NOMO-1 treated with DMSO at 0.1 percent for 48 hours (cell line): Measurements from ENCODE around the gene SDR42E1.

Experiments used
- DNase-seq: peaks from one replicate; lab custom pipeline; 2025; ENCODE audit not compliant: unreplicated experiment; lab: John Stamatoyannopoulos, UW

The SDR42E1 gene

DNA sequence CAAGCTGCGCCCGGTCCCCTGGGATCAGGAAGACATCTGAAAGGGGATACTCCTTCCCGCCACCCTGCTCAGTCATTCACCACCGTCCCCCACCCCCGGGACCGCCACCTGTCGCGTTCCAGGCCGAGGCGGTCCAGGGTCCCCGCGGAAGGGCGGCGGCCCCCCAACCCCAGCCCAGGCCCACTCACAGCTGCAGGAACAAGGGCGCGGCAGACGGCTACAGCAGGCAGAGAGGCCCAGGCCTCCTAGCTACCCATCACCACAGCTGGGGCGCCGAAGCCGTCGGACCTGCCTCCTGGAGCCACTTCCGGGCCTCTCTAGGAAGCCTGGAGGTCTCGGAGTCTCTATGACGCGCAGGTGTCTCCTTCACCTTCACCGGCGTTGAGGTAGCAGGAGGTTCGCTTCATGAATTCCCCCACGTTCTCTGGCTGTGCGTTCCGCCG, at the start of gene SDR42E1:
Gene SDR42E1, minus strand, starts transcription at position 272 of the 443 bp plus-strand sequence. CDS start 10,612 bp downstream, outside the sequence.
- DNase-seq: no peak

DNA sequence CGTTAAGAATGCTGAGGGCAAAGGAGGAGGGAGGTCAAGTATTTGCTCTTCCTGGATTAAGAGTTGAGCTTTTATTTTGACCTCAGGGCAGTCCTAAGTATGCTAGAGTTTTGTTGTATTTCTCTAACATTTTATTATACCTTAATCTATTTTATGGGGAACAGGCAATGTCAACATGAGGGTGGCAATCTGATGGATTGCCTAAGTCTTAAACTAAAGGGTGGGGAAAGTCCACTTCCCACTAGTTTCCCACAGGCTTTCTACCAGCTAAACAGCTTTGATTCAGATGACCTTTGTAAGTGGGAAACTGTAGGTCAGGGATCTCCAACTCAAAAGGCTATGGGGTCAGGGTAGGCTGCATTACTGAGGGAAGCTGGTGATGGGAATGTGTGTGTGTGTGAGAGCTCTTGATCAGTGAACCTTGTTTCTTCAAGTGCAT, 48.7 kb upstream of the SDR42E1 start:
- no peak for DNase-seq

DNA sequence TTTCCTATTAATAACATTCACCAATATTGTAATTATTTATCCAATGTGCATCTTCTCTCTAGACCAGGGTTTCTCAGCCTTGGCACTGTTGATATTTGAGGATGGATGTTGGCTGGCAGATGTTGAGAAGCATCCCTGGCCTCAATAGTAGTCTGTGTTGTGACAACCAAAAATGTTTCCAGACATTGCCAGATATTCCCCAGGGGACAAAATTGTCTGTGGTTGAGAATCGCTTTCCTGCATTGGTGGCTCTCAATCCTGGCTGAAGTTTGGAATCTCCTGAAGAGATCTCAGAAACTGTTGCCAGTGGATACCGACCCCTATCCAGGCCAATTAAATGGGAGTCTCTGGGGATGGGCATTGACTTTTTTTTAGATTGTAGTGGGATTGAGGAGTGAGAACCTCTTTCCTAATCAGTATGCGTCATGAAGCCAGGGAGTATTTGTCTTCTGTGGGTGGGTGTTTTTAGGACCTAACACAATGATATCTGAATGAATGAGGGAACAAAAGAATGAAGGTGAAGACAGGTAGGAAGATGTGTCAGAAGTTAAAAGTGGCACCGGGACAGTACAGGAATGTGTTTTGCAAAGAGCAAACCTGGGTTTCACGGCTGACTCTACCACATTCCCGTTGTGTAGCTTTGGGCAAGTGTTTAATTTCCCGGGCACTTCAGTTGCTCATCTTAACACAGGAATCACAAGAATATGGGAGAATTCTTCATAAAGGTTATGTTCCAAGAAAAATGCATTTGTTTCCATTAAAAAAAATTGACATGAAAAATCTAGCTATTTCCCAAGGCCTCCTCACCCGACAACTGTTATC, 48.1 kb upstream of the SDR42E1 start:
- no peak for DNase-seq

- no peak for DNase-seq
These were observed 45.3 kb upstream of the SDR42E1 start for GRCh38 chr16:82056550-82056896.

GRCh38 chr16:82055728-82056549, 44.7 kb upstream of the SDR42E1 start:
- DNase-seq: no peak

DNA sequence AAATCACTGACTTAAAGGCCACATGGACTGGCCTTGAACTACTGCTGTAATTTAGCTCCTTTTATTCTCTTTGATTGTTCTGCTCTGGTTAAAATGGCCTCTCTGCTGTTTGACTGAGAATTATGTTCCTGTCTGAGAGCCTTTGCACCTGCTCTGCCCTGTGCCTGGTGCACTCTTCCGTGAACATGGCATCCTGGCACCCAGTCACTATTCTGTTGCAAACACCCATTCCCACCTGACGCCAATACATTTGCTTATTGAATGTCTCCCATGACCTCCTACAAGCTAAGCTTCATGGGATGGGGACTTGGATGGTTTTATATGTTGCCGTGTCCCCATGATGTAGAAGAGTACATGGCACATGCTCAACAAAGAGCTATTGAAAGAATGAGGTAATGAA, 43.8 kb upstream of the SDR42E1 start:
- DNase-seq: no peak

- no peak for DNase-seq
These were observed 40.4 kb upstream of the SDR42E1 start for GRCh38 chr16:82051656-82052055.

DNA sequence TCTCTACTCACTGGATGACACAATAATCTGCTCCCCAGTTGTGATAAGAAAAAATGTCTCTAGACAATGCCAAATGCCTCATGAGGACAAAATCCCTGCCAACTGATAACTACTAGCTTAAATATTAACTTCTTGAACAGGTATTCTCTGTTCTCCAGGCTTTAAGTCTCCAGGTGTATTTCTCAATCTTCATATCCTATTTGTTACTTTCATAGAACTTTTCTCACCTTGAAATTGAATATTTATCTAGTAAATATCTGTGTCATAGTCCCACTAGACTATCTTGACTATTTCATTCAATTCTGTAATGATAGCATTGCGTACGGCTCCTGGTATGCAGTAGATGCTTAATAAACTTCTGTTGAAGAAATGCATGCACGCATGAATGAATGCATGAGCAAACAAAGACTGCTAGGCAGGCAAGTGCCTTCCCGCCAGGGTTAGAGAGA, 39.7 kb upstream of the SDR42E1 start:
- DNase-seq: no peak

GRCh38 chr16:82050506-82050905, 39.2 kb upstream of the SDR42E1 start:
- DNase-seq: no peak

DNA sequence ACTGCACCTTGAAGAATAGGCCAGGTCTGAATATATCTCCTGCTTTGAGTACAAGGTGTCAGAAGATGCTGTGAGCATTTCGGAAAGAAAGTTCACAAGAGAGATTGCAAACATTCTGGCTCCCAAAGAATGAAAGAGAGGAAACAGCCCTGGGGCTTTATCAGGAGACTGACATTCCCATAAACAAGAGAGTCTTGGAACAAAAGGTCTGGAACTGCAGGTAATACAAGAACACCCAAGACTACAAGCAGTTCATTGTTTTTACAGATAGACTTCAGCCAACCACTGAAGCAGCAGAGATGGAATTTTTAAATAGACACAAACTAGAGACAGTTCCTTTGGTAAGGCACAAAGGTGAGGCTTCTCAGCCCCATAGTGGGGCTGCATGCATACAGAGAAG, 38.2 kb upstream of the SDR42E1 start:
- DNase-seq: no peak

- no peak for DNase-seq
These were observed 36.5 kb upstream of the SDR42E1 start for GRCh38 chr16:82047787-82048186.

DNA sequence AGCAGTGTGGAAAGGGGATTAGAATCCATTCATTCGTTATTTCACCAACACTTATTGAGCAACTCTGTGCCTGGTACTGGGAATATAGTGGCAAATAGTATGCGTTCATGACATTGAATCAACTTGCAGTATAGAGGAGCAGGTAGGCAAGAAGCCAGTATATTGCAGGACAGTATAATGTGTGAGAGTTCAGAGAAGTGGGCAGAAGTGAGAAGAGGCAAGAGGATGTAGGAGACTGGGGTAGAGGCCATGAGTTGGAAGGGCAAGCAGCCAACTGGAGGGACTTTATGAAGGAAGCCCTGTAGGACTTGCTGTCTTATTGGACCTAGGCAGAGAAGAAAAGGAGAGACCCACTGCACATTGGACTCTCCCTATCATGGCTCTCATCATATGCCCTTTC, 36.1 kb upstream of the SDR42E1 start:
- no peak for DNase-seq

DNA sequence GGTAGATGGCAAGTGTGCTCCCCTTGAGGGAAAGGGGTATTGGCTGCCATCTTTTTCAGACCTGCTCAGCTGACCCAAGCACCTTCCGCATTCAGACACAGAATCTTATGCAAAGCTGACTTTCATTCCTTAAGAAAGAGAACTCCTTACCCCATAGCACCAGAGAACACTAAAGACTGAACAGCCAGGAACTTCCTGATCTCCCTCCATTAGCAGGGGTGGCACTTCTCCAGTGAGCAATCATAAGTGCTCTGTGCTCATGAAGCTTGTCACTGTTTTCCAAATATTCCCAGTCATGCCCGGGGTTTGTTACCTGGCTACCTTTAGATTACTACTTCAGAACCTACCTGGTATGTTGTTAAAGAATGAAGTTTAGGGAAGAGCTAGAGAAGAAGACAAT, 35.7 kb upstream of the SDR42E1 start:
- no peak for DNase-seq

DNA sequence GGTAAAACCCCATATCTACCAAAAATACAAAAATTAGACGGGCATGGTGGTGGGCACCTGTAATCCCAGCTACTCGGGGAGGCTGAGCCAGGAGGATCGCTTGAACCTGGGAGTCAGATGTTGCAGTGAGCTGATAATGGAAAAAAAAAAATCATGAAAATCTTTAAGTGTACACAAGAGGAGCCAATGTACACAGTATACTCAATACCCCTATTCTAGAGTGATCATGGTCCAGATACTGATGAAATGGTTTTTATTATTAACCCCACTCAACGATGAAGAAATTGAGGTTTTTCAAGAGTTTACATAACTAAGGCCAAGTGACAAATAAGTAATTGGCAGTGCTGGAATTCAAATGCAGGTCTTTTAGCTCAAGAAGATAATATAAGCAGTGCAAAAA, 35.3 kb upstream of the SDR42E1 start:
- DNase-seq: no peak

- no peak for DNase-seq
These were observed 34.2 kb upstream of the SDR42E1 start for GRCh38 chr16:82045465-82045864.

- no peak for DNase-seq
These were observed 33.3 kb upstream of the SDR42E1 start for GRCh38 chr16:82044585-82044911.

- DNase-seq: no peak
These were observed 32.7 kb upstream of the SDR42E1 start for GRCh38 chr16:82043680-82044584.

GRCh38 chr16:82042846-82043245, 31.6 kb upstream of the SDR42E1 start:
- DNase-seq: no peak

- no peak for DNase-seq
These were observed 30.9 kb upstream of the SDR42E1 start for GRCh38 chr16:82042144-82042543.

GRCh38 chr16:82041542-82041941, 30.3 kb upstream of the SDR42E1 start:
- DNase-seq: no peak

DNA sequence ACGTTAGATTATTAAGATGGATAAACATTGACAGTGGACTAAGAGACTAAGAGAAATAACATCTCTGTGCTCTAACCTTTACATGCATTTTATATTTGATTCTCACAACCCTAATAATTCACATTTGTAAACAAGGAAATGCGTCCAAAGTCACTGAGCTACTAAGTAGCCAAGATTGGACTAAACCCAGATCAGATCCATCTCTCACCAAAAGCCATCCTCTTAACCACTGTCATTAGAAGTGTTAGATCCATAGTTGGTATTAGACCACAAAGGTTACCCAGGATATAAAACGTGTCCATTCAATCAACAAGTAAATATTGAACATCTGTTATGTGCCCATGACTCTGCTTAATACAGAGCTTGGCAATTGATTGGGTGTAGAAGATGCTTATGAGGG, 29.0 kb upstream of the SDR42E1 start:
- no peak for DNase-seq
